C4-2B (cell line): ENCODE measurements around the gene NFAM1.

ENCODE experiments used
- ZFX ChIP-seq: fragments of 450-650 bp; IDR thresholded peaks from 2 replicates; pipeline ENCODE4 v1.6.1; 2017
- TF ChIP-seq, protein P1 (sequence below): fragments of 450-650 bp; conservative IDR thresholded peaks from 2 replicates; pipeline ENCODE4 v1.5.1; 2017; ENCODE audit warnings: mild to moderate bottlenecking

DNA sequence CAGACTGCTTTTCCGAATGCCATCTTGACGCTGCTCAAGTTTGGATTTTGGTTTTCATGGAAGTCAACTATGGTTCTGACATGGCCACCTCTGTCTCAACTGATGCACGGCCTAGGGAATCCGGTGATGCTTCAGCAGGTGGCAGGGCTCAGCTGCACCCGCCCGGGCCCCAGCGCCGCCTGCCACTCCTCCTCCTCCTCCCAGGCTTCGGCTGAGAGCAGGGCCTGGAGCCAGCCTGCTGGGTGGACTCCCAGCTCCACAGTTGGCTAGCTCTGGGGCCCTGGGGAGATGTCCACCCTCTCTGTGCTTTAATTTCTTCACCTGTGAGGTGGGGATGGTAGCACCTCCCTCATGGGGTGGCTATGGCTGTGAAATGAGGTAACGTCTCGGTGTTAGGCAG is 20.3 kb upstream of the NFAM1 start:
- TF ChIP-seq, protein P1, sequence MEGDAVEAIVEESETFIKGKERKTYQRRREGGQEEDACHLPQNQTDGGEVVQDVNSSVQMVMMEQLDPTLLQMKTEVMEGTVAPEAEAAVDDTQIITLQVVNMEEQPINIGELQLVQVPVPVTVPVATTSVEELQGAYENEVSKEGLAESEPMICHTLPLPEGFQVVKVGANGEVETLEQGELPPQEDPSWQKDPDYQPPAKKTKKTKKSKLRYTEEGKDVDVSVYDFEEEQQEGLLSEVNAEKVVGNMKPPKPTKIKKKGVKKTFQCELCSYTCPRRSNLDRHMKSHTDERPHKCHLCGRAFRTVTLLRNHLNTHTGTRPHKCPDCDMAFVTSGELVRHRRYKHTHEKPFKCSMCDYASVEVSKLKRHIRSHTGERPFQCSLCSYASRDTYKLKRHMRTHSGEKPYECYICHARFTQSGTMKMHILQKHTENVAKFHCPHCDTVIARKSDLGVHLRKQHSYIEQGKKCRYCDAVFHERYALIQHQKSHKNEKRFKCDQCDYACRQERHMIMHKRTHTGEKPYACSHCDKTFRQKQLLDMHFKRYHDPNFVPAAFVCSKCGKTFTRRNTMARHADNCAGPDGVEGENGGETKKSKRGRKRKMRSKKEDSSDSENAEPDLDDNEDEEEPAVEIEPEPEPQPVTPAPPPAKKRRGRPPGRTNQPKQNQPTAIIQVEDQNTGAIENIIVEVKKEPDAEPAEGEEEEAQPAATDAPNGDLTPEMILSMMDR: no peak
- no peak for TF ChIP-seq ZFX
